ENCODE measurements around the gene GMEB2.

GRCh38 chr20:63636752-63637628, 10.1 kb upstream of the GMEB2 start:
- TF ChIP-seq CTCF (IDR thresholded peaks at IDR 0.05) (no peak), POLR2A (IDR thresholded peaks at IDR 0.05) (no peak)
